ENCODE measurements around the gene CDK19. TPM values are rescaled to one million over a fixed set of nuclear protein-coding genes. Genes with fewer than 3 reads are reported as not detected.
A peak's percentile ranks its signal among the peaks of the same experiment; 100 is the strongest.

CDK19 gene
- total RNA-seq, 1 experiment from 2014 or later = 7.0 TPM

GRCh38 chr6:110814102-110815014 is 911 bp downstream of the CDK19 start:
- Histone ChIP-seq H2BK20ac (ENCODE audit: low read depth, low read length, poor library complexity, severe bottlenecking) (no peak overlapping the region), H3K56ac (ENCODE audit: insufficient read length, low read depth, low read length) (no peak overlapping the region), H3K79me1 (ENCODE audit: insufficient read depth, low read depth, low read length, poor library complexity, severe bottlenecking) (no peaks in the 10 kb centered on the region), H3K27ac (ENCODE audit: insufficient read length, low read depth, low read length) (no peak overlapping the region), H4K8ac (replicated peaks; ENCODE audit: insufficient read length, low read depth, low read length) (no peak overlapping the region), H3K9me3 (ENCODE audit: control insufficient read depth, low read depth, low read length) (no peaks in the 10 kb centered on the region), H3T11ph (ENCODE audit: low read length) (no peak overlapping the region), H2BK12ac (ENCODE audit: insufficient read length, low read depth, low read length) (no peak overlapping the region), H3K23ac (ENCODE audit: insufficient read length, low read depth, low read length) (no peak overlapping the region), H3K4ac (ENCODE audit: low read depth, low read length) (no peak overlapping the region), H4K20me1 (ENCODE audit: control insufficient read depth, insufficient read depth, insufficient read length) (no peaks in the 10 kb centered on the region), H2BK120ac (ENCODE audit: low read depth, low read length, poor library complexity, severe bottlenecking) (no peak overlapping the region), H3K18ac (ENCODE audit: insufficient read length, low read depth, low read length) (peak overlapping the region; percentile 58), H2BK15ac (ENCODE audit: low read depth, low read length) (no peak overlapping the region), H3K14ac (ENCODE audit: insufficient read depth, low read length) (peak overlapping the region; percentile 54), H4K5ac (ENCODE audit: insufficient read length, low read depth, low read length) (peak overlapping the region; percentile 4), H3K27me3 (ENCODE audit: insufficient read depth, low read length) (no peaks in the 10 kb centered on the region), H3K4me1 (ENCODE audit: insufficient read depth, low read length) (no peaks in the 10 kb centered on the region), H3K23me2 (ENCODE audit: insufficient read length, low read depth, low read length, poor library complexity, severe bottlenecking) (peaks cover 6% of the 10 kb centered on the region), H2BK5ac (ENCODE audit: insufficient read length, low read length) (no peak overlapping the region), H3K79me2 (ENCODE audit: insufficient read depth, low read length) (peaks cover 6% of the 10 kb centered on the region; the same call in 1 of the 2 replicates), H2AFZ (ENCODE audit: low read length) (no peak overlapping the region), H3K4me2 (ENCODE audit: insufficient read depth, insufficient read length, low read length) (peak overlapping the region; percentile 96), H4K91ac (ENCODE audit: insufficient read length, low read depth, low read length) (no peak overlapping the region), H3K9ac (ENCODE audit: extremely low read depth, insufficient read length, low read length) (peak overlapping the region; percentile 63), H2AK5ac (ENCODE audit: insufficient read length, low read length) (no peak overlapping the region)
- Mint-ChIP-seq H3K4me1 (peaks cover 14 to 16% of the 10 kb centered on the region in 2 experiments), H3K27me3 (ENCODE audit: low read depth) (no peaks in the 10 kb centered on the region), H3K4me3 (peak overlapping the region; percentile 97 to 99), H3K9me3 (no peaks in the 10 kb centered on the region; a peak in 1 of 5 replicates), H3K36me3 (ENCODE audit: insufficient read depth in 1 of 3, low read depth in 3 of 3) (peaks cover 0 to 2% (median 0%) of the 10 kb centered on the region in 3 experiments; a peak in 2 of 7 replicates), H3K27ac (peak overlapping the region; percentile 98 to 100 (median 98); a peak in 6 of 7 replicates)
- TF ChIP-seq CTCF (conservative IDR thresholded peaks at IDR 0.05) = no peak
- WGBS (ENCODE audit: extremely low coverage, insufficient read length, low lambda C conversion rate) = no CpG with 5 or more reads among the region's 86 CpGs
- peak; percentile 47 for DNase-seq

Data from H9 (cell line).